Measurements from ENCODE around the gene SUGCT.

Gene SUGCT

GRCh38 chr7:40437498-40437897 lies 302.7 kb downstream of the SUGCT start:
- TF ChIP-seq CTCF (conservative IDR thresholded peaks at IDR 0.05; ENCODE audit: low read length) (no peak), EZH2phosphoT487 (IDR thresholded peaks at IDR 0.05; ENCODE audit: borderline replicate concordance) (no peak)

GRCh38 chr7:40437936-40438634 lies 303.3 kb downstream of the SUGCT start:
- no peaks in the 10 kb centered on the region for H3K27me3 ChIP-seq (ENCODE audit: insufficient read depth, low read length, poor library complexity, severe bottlenecking)
- H3K4me2 ChIP-seq (ENCODE audit: low read depth, low read length, poor library complexity, severe bottlenecking) = no peak overlapping the region
- H3K4me3 ChIP-seq (ENCODE audit: low read length, poor library complexity, severe bottlenecking) = no peak overlapping the region
- H3K9me3 ChIP-seq (ENCODE audit: insufficient read depth, low read depth, low read length) = no peaks in the 10 kb centered on the region
- H3K36me3 ChIP-seq (ENCODE audit: insufficient read depth, low read length) = no peaks in the 10 kb centered on the region
- no peak overlapping the region for H2AFZ ChIP-seq (ENCODE audit: low read length)
- TF ChIP-seq EZH2phosphoT487 (IDR thresholded peaks at IDR 0.05; ENCODE audit: borderline replicate concordance) (no peak), CTCF (conservative IDR thresholded peaks at IDR 0.05; ENCODE audit: low read length) (no peak)
- H4K20me1 ChIP-seq (ENCODE audit: insufficient read depth, low read length, poor library complexity, severe bottlenecking) = no peaks in the 10 kb centered on the region
- H3F3A ChIP-seq (ENCODE audit: low read depth) = no peaks in the 10 kb centered on the region
- no peaks in the 10 kb centered on the region for H3K9me2 ChIP-seq (replicated peaks; ENCODE audit: low read depth, low read length)
- no peaks in the 10 kb centered on the region for H3K79me2 ChIP-seq (ENCODE audit: insufficient read depth, low read length)
- H3K9ac ChIP-seq (ENCODE audit: low read depth, low read length, poor library complexity, severe bottlenecking) = no peak overlapping the region
- H3K4me1 ChIP-seq (ENCODE audit: insufficient read depth, low read length, poor library complexity, severe bottlenecking) = no peaks in the 10 kb centered on the region

More at GRCh38 chr7:40437498-40437897, 302.7 kb downstream of the SUGCT start:
- Histone ChIP-seq H3K9ac (ENCODE audit: low read depth, low read length, poor library complexity, severe bottlenecking) (no peak overlapping the region), H3K4me2 (ENCODE audit: low read depth, low read length, poor library complexity, severe bottlenecking) (no peak overlapping the region), H3K27me3 (ENCODE audit: insufficient read depth, low read length, poor library complexity, severe bottlenecking) (no peaks in the 10 kb centered on the region), H3K36me3 (ENCODE audit: insufficient read depth, low read length) (no peaks in the 10 kb centered on the region), H4K20me1 (ENCODE audit: insufficient read depth, low read length, poor library complexity, severe bottlenecking) (no peaks in the 10 kb centered on the region), H3K4me1 (ENCODE audit: insufficient read depth, low read length, poor library complexity, severe bottlenecking) (no peaks in the 10 kb centered on the region), H3K9me2 (replicated peaks; ENCODE audit: low read depth, low read length) (no peaks in the 10 kb centered on the region), H3K9me3 (ENCODE audit: insufficient read depth, low read depth, low read length) (no peaks in the 10 kb centered on the region), H3K79me2 (ENCODE audit: insufficient read depth, low read length) (no peaks in the 10 kb centered on the region), H3F3A (ENCODE audit: low read depth) (no peaks in the 10 kb centered on the region), H2AFZ (ENCODE audit: low read length) (no peak overlapping the region), H3K4me3 (ENCODE audit: low read length, poor library complexity, severe bottlenecking) (no peak overlapping the region)

GRCh38 chr7:40439686-40440085 lies 304.9 kb downstream of the SUGCT start:
- Histone ChIP-seq H3K9me3 (ENCODE audit: insufficient read depth, low read depth, low read length) (no peaks in the 10 kb centered on the region), H3K4me3 (ENCODE audit: low read length, poor library complexity, severe bottlenecking) (no peak overlapping the region), H3K79me2 (ENCODE audit: insufficient read depth, low read length) (no peaks in the 10 kb centered on the region), H3K36me3 (ENCODE audit: insufficient read depth, low read length) (no peaks in the 10 kb centered on the region), H3K27me3 (ENCODE audit: insufficient read depth, low read length, poor library complexity, severe bottlenecking) (no peaks in the 10 kb centered on the region), H2AFZ (ENCODE audit: low read length) (no peak overlapping the region), H3F3A (ENCODE audit: low read depth) (no peaks in the 10 kb centered on the region), H3K9me2 (replicated peaks; ENCODE audit: low read depth, low read length) (no peaks in the 10 kb centered on the region), H3K9ac (ENCODE audit: low read depth, low read length, poor library complexity, severe bottlenecking) (no peak overlapping the region), H4K20me1 (ENCODE audit: insufficient read depth, low read length, poor library complexity, severe bottlenecking) (no peaks in the 10 kb centered on the region), H3K4me1 (ENCODE audit: insufficient read depth, low read length, poor library complexity, severe bottlenecking) (no peaks in the 10 kb centered on the region), H3K4me2 (ENCODE audit: low read depth, low read length, poor library complexity, severe bottlenecking) (no peak overlapping the region)
- no peak for TF ChIP-seq CTCF (conservative IDR thresholded peaks at IDR 0.05; ENCODE audit: low read length)
- no peak for TF ChIP-seq EZH2phosphoT487 (IDR thresholded peaks at IDR 0.05; ENCODE audit: borderline replicate concordance)
